SK-MEL-5 (cell line): ENCODE results near the gene FADS6. TPM values are rescaled to one million over a fixed set of nuclear protein-coding genes. Genes with fewer than 3 reads are reported as not detected.

Experiments used
- DNase-seq: peaks from one replicate; pipeline ENCODE4 v3.0.0-alpha.2; 2016; ENCODE audit warnings: low read depth, low spot score
- in situ Hi-C: cut with HindIII; loops from 2 replicates; pipeline ENCODE4 v1.10.0; 2016; ENCODE audit warnings: low sequenced_read_pairs, high pct_unique_total_duplicates, low pct_unique_long_range_greater_than_20kb
- total RNA-seq: library from RNA; depleted of rRNA; stranded (reverse); fragments of >200 nt; shearing (Covaris generic); gene quantifications from 2 replicates; pipeline ENCODE4 v1.2.3, GENCODE V29; 2014; rRNA removed

The FADS6 gene
- total RNA-seq, 1 experiment from 2014 or later = not detected

GRCh38 chr17:74831444-74832146, 61.8 kb downstream of the FADS6 start:
- no peak for DNase-seq
- in situ Hi-C loops = no loop called here

GRCh38 chr17:74830861-74831260, 62.6 kb downstream of the FADS6 start:
- no peak for DNase-seq
- in situ Hi-C loops = no loop called here

- DNase-seq = no peak
- in situ Hi-C loops = no loop called here
Observed at GRCh38 chr17:74827800-74828199, 65.6 kb downstream of the FADS6 start.

Other genes with a start within 250 kb of the FADS6 start
- 0.13 TPM in 1 of 2 replicates, not detected in the other for gene CD300LF, start 180.7 kb downstream of the FADS6 start, total RNA-seq
- gene RAB37, start 156.4 kb downstream of the FADS6 start, total RNA-seq = 0.40 and 0.66 TPM in 2 replicates
- 43.2 and 45.6 TPM in 2 replicates for gene NHERF1, start 145.0 kb downstream of the FADS6 start, total RNA-seq
- gene NAT9, start 117.3 kb downstream of the FADS6 start, total RNA-seq = 51.4 and 61.0 TPM in 2 replicates
- 0.40 TPM in 1 of 2 replicates, not detected in the other for gene GRIN2C, start 33.7 kb downstream of the FADS6 start, total RNA-seq
- 42.4 and 48.1 TPM in 2 replicates for gene FDXR, start 20.6 kb downstream of the FADS6 start, total RNA-seq
- gene USH1G, start 29.6 kb upstream of the FADS6 start, total RNA-seq = not detected in 2 replicates
- gene OTOP2, start 30.6 kb upstream of the FADS6 start, total RNA-seq = not detected in 2 replicates
- not detected in 2 replicates for gene OTOP3, start 42.3 kb upstream of the FADS6 start, total RNA-seq
- 0.21 TPM in 1 of 2 replicates, not detected in the other for gene HID1, start 79.1 kb upstream of the FADS6 start, total RNA-seq
- 3.2 and 3.9 TPM in 2 replicates for gene CDR2L, start 94.0 kb upstream of the FADS6 start, total RNA-seq
- 92.6 and 96.0 TPM in 2 replicates for gene MRPL58, start 119.0 kb upstream of the FADS6 start, total RNA-seq
- gene ATP5PD, start 153.3 kb upstream of the FADS6 start, total RNA-seq = 557 and 623 TPM in 2 replicates
- 23.3 and 26.6 TPM in 2 replicates for gene KCTD2, start 153.6 kb upstream of the FADS6 start, total RNA-seq
- gene SLC16A5, start 194.3 kb upstream of the FADS6 start, total RNA-seq = 0.19 TPM in 1 of 2 replicates, not detected in the other
- gene ARMC7, start 216.3 kb upstream of the FADS6 start, total RNA-seq = 4.9 and 5.4 TPM in 2 replicates
- 44.5 and 46.7 TPM in 2 replicates for gene NT5C, start 238.1 kb upstream of the FADS6 start, total RNA-seq